NCI-H82 (cell line): ENCODE measurements around the gene ULK4.

Source experiments
- DNase-seq: peaks from one replicate; lab custom pipeline; 2025; lab: John Stamatoyannopoulos, UW

The ULK4 gene

GRCh38 chr3:41441568-41441967 lies 520.3 kb downstream of the ULK4 start:
- no peak for DNase-seq

- DNase-seq, result no peak
Observed at GRCh38 chr3:41441139-41441538, 520.8 kb downstream of the ULK4 start.

- DNase-seq, result no peak
Observed at GRCh38 chr3:41436983-41437382, 524.9 kb downstream of the ULK4 start.

- DNase-seq, result no peak
Observed at GRCh38 chr3:41434781-41435180, 527.1 kb downstream of the ULK4 start.

- DNase-seq, result no peak
Observed at GRCh38 chr3:41431386-41431785, 530.5 kb downstream of the ULK4 start.

- no peak for DNase-seq
Observed at GRCh38 chr3:41430886-41431285, 531.0 kb downstream of the ULK4 start.

- DNase-seq, result no peak
Observed at GRCh38 chr3:41430391-41430790, 531.5 kb downstream of the ULK4 start.

GRCh38 chr3:41426485-41426884 lies 535.4 kb downstream of the ULK4 start:
- no peak for DNase-seq

GRCh38 chr3:41424543-41425300 lies 537.2 kb downstream of the ULK4 start:
- DNase-seq, result no peak

GRCh38 chr3:41419809-41420208 lies 542.1 kb downstream of the ULK4 start:
- DNase-seq, result no peak

- DNase-seq, result no peak
Observed at GRCh38 chr3:41418961-41419691, 542.8 kb downstream of the ULK4 start.

- DNase-seq, result no peak
Observed at GRCh38 chr3:41417574-41417973, 544.3 kb downstream of the ULK4 start.

- DNase-seq, result no peak
Observed at GRCh38 chr3:41411065-41411464, 550.8 kb downstream of the ULK4 start.

- no peak for DNase-seq
Observed at GRCh38 chr3:41405466-41405865, 556.4 kb downstream of the ULK4 start.

GRCh38 chr3:41404582-41404981 lies 557.3 kb downstream of the ULK4 start:
- DNase-seq, result peak; percentile 22

- no peak for DNase-seq
Observed at GRCh38 chr3:41394896-41395295, 567.0 kb downstream of the ULK4 start.

GRCh38 chr3:41370765-41371535 lies 591.0 kb downstream of the ULK4 start:
- DNase-seq, result peak; percentile 29

GRCh38 chr3:41370307-41370706 lies 591.6 kb downstream of the ULK4 start:
- DNase-seq, result no peak

- no peak for DNase-seq
Observed at GRCh38 chr3:41369838-41370237, 592.1 kb downstream of the ULK4 start.

GRCh38 chr3:41365973-41366372 lies 595.9 kb downstream of the ULK4 start:
- no peak for DNase-seq

- no peak for DNase-seq
Observed at GRCh38 chr3:41364736-41365135, 597.2 kb downstream of the ULK4 start.

- peak; percentile 50 for DNase-seq
Observed at GRCh38 chr3:41363830-41364523, 597.9 kb downstream of the ULK4 start.
